Naive thymus-derived CD4-positive, alpha-beta T cell (primary cell): Measurements from ENCODE around the gene PMM1. TPM values are rescaled to one million over a fixed set of nuclear protein-coding genes. Genes with fewer than 3 reads are reported as not detected.

Experiments
- ATAC-seq: fragments of 150-1000 bp; cut with Tn5 transposase; 2 replicates; pipeline ENCODE4 v1.10.0; 2021; ENCODE audit warnings: mild to moderate bottlenecking, moderate library complexity
- CTCF ChIA-PET: fragments of 350-600 bp; sonication (Branson Sonifier 250); formaldehyde crosslinking; loops from one replicate; lab custom pipeline; 2021; ENCODE audit warnings: antibody characterized with exemption; lab: Charles Lee
- POLR2A ChIA-PET: fragments of 350-600 bp; sonication (Branson Sonifier 250); formaldehyde crosslinking; loops from one replicate; lab custom pipeline; 2021; ENCODE audit warnings: antibody characterized with exemption, inconsistent platforms; lab: Charles Lee
- DNase-seq, 9 donors: peaks; one replicate each; pipeline versions ENCODE4 v3.0.0 to v3.0.0-alpha.2; 2020 to 2022; ENCODE audit warnings: mixed read lengths in 1 of 9
- H3K27ac ChIP-seq: one replicate; pipeline ENCODE4 v1.7.0; 2013; ENCODE audit warnings: mild to moderate bottlenecking, low read depth, low read length, moderate library complexity
- H3K27me3 ChIP-seq, 2 donors: one replicate each; pipeline ENCODE4 v1.7.0; 2013; ENCODE audit warnings: low read length in 2 of 2, mild to moderate bottlenecking in 2 of 2, moderate library complexity in 2 of 2; ENCODE audit not compliant: control insufficient read depth in 2 of 2, insufficient read depth in 2 of 2
- H3K36me3 ChIP-seq, 3 experiments: 1 replicate in 2 of 3; 2 replicates in 1 of 3; pipeline ENCODE4 v1.7.0; 2013; ENCODE audit warnings: low read length in 3 of 3, mild to moderate bottlenecking in 3 of 3, moderate library complexity in 1 of 3; ENCODE audit not compliant: insufficient read depth in 3 of 3, control insufficient read depth in 2 of 3
- H3K4me1 ChIP-seq, 2 donors: one replicate each; pipeline ENCODE4 v1.7.0; 2013; ENCODE audit warnings: low read length in 2 of 2, mild to moderate bottlenecking in 2 of 2, moderate library complexity in 1 of 2; ENCODE audit not compliant: control insufficient read depth in 2 of 2, insufficient read depth in 2 of 2
- H3K4me3 ChIP-seq: 2 replicates; pipeline ENCODE4 v1.7.0; 2013; ENCODE audit warnings: mild to moderate bottlenecking, low read length
- H3K9me3 ChIP-seq, 3 experiments: 1 replicate in 2 of 3; 2 replicates in 1 of 3; pipeline ENCODE4 v1.7.0; 2013; ENCODE audit warnings: low read length in 3 of 3; ENCODE audit not compliant: control insufficient read depth in 2 of 3
- H3K27ac Mint-ChIP-seq, 9 donors: one replicate each; pipeline ENCODE4 v1.8.0; 2020 to 2022; ENCODE audit warnings: mixed read lengths in 9 of 9, mild to moderate bottlenecking in 8 of 9, moderate library complexity in 5 of 9, inconsistent platforms in 2 of 9
- H3K27me3 Mint-ChIP-seq, 5 donors: one replicate each; pipeline ENCODE4 v1.8.0; 2021 to 2022; ENCODE audit warnings: mixed read lengths in 5 of 5, mild to moderate bottlenecking in 1 of 5
- H3K36me3 Mint-ChIP-seq, 5 donors: one replicate each; pipeline ENCODE4 v1.8.0; 2020 to 2022; ENCODE audit warnings: mixed read lengths in 5 of 5, mild to moderate bottlenecking in 3 of 5, inconsistent platforms in 1 of 5
- H3K4me1 Mint-ChIP-seq, 7 donors: one replicate each; pipeline ENCODE4 v1.8.0; 2020 to 2022; ENCODE audit warnings: mixed read lengths in 7 of 7, mild to moderate bottlenecking in 3 of 7, inconsistent platforms in 1 of 7
- H3K4me3 Mint-ChIP-seq, 10 donors: one replicate each; pipeline ENCODE4 v1.8.0; 2020 to 2022; ENCODE audit warnings: mild to moderate bottlenecking in 10 of 10, mixed read lengths in 10 of 10, moderate library complexity in 6 of 10, inconsistent platforms in 2 of 10
- H3K9me3 Mint-ChIP-seq, 11 donors: one replicate each; pipeline ENCODE4 v1.8.0; 2020 to 2022; ENCODE audit warnings: mixed read lengths in 11 of 11, mild to moderate bottlenecking in 4 of 11, inconsistent platforms in 1 of 11, moderate library complexity in 1 of 11
- intact Hi-C, 2 donors: fragments of 100-400 bp; cut with micrococcal nuclease; formaldehyde crosslinking; loops; one replicate each; pipeline ENCODE4 v1.15.1; 2023
- polyA plus RNA-seq, 2 donors: library from polyadenylated mRNA; unstranded; fragments of 300-500 nt; fragmentation: Illumina TruSeq; gene quantifications; one replicate each; pipeline ENCODE4 v1.2.3, GENCODE V29; 2021
- total RNA-seq, 6 experiments: library from RNA in 5 of 6; stranded (reverse) in 5 of 6; gene quantifications; 1 replicate in 5 of 6; 2 replicates in 1 of 6; pipeline ENCODE4 v1.2.3 and lab custom pipeline; 2021 to 2026

Gene PMM1
- total and polyA plus RNA-seq, 7 experiments from 2014 or later, result 22.5 to 42.8 (median 30.0) TPM

- DNase-seq, result peak; percentile 19 to 54 (median 33)
- POLR2A ChIA-PET, result interaction anchor here (0.5 to 3.7 kb wide), 8 partner anchors 22 to 339 kb away, joined by 3 to 30 read pairs (median 4); partner anchors contain the start of genes CCDC134, PMM1 and SNU13
- Histone ChIP-seq H3K4me3 (peak overlapping the region; percentile 99), H3K9me3 (no peaks in the 10 kb centered on the region), H3K36me3 (peaks cover 0 to 26% (median 0%) of the 10 kb centered on the region in 3 experiments), H3K4me1 (peaks cover 18 to 20% of the 10 kb centered on the region in 2 donors), H3K27ac (peak overlapping the region; percentile 99), H3K27me3 (no peaks in the 10 kb centered on the region)
- peaks cover 0 to 14% (median 8%) of the 10 kb centered on the region in 5 donors for H3K36me3 Mint-ChIP-seq
- H3K4me1 Mint-ChIP-seq, result peaks cover 22 to 60% (median 44%) of the 10 kb centered on the region in 7 donors
- H3K27me3 Mint-ChIP-seq, result peaks cover 0 to 3% (median 0%) of the 10 kb centered on the region in 5 donors
- H3K27ac Mint-ChIP-seq, result peak overlapping the region; percentile 95 to 100 (median 99)
- intact Hi-C loops, result loop anchor here (1.0 to 5.0 kb wide), 4 partner anchors 16 to 413 kb away; partner anchors contain the start of genes L3MBTL2 (in 1 of the 2), SNU13 (in 1 of the 2) and ZC3H7B (in 1 of the 2)
- H3K9me3 Mint-ChIP-seq, result peaks cover 0 to 2% (median 0%) of the 10 kb centered on the region in 11 donors
- CTCF ChIA-PET, result interaction anchor here (1.4 to 1.5 kb wide), 2 partner anchors 46 to 217 kb away, joined by 3 to 4 read pairs; no protein-coding TSS in a partner anchor
- no peak for ATAC-seq
- peak overlapping the region; percentile 93 to 99 (median 97) for H3K4me3 Mint-ChIP-seq
Measured at GRCh38 chr22:41619979-41620588, 30.4 kb upstream of the PMM1 start.

- Mint-ChIP-seq H3K4me1 (peaks cover 6 to 38% (median 17%) of the 10 kb centered on the region in 7 donors), H3K36me3 (peaks cover 0 to 7% (median 2%) of the 10 kb centered on the region in 5 donors), H3K27me3 (peaks cover 0 to under 1% (median 0%) of the 10 kb centered on the region in 5 donors), H3K27ac (peak overlapping the region in 1 of 9 donors; percentile 26), H3K4me3 (no peak overlapping the region), H3K9me3 (no peaks in the 10 kb centered on the region)
- no peaks in the 10 kb centered on the region for H3K36me3 ChIP-seq
- H3K27me3 ChIP-seq, result no peaks in the 10 kb centered on the region
- H3K4me3 ChIP-seq, result no peak overlapping the region
- intact Hi-C loops, result no loop called here
- CTCF ChIA-PET, result no interaction called here
- no peak for DNase-seq
- POLR2A ChIA-PET, result no interaction called here
- H3K9me3 ChIP-seq, result no peaks in the 10 kb centered on the region
- no peaks in the 10 kb centered on the region for H3K4me1 ChIP-seq
- no peak overlapping the region for H3K27ac ChIP-seq
- ATAC-seq, result no peak
Measured at GRCh38 chr22:41613456-41613855, 23.8 kb upstream of the PMM1 start.

- Mint-ChIP-seq H3K4me1 (peaks cover under 1 to 31% (median 12%) of the 10 kb centered on the region in 7 donors), H3K27me3 (peaks cover 0 to 2% (median 0%) of the 10 kb centered on the region in 5 donors), H3K9me3 (no peaks in the 10 kb centered on the region), H3K27ac (no peak overlapping the region), H3K4me3 (no peak overlapping the region), H3K36me3 (peaks cover 0 to 7% (median 3%) of the 10 kb centered on the region in 5 donors)
- H3K27ac ChIP-seq, result no peak overlapping the region
- ATAC-seq (no peak), DNase-seq (no peak)
- H3K4me1 ChIP-seq, result no peaks in the 10 kb centered on the region
- H3K9me3 ChIP-seq, result no peaks in the 10 kb centered on the region
- H3K4me3 ChIP-seq, result no peak overlapping the region
- no peaks in the 10 kb centered on the region for H3K27me3 ChIP-seq
- H3K36me3 ChIP-seq, result no peaks in the 10 kb centered on the region
- intact Hi-C loops, result no loop called here
- ChIA-PET CTCF (interaction anchor here (0.7 kb wide), 1 partner anchor 395 kb away, joined by 9 read pairs; no protein-coding TSS in a partner anchor), POLR2A (no interaction called here)
Measured at GRCh38 chr22:41612603-41613306, 23.1 kb upstream of the PMM1 start.

GRCh38 chr22:41608386-41608785, 18.7 kb upstream of the PMM1 start:
- no peaks in the 10 kb centered on the region for H3K9me3 Mint-ChIP-seq
- Histone ChIP-seq H3K4me3 (no peak overlapping the region), H3K9me3 (no peaks in the 10 kb centered on the region), H3K36me3 (peaks cover 0 to 24% (median 0%) of the 10 kb centered on the region in 3 experiments), H3K4me1 (peaks cover 0 to 12% of the 10 kb centered on the region in 2 donors), H3K27ac (no peak overlapping the region), H3K27me3 (no peaks in the 10 kb centered on the region)
- H3K4me1 Mint-ChIP-seq, result peaks cover 5 to 28% (median 13%) of the 10 kb centered on the region in 7 donors
- ChIA-PET POLR2A (interaction anchor here (1.0 kb wide), 1 partner anchor 8 kb away, joined by 3 read pairs; no protein-coding TSS in a partner anchor), CTCF (no interaction called here)
- no peak for ATAC-seq
- peaks cover 0 to 8% (median 0%) of the 10 kb centered on the region in 5 donors for H3K27me3 Mint-ChIP-seq
- no peak overlapping the region for H3K27ac Mint-ChIP-seq
- DNase-seq, result no peak
- intact Hi-C loops, result no loop called here
- peaks cover 6 to 38% (median 11%) of the 10 kb centered on the region in 5 donors for H3K36me3 Mint-ChIP-seq
- H3K4me3 Mint-ChIP-seq, result no peak overlapping the region

GRCh38 chr22:41603873-41604332, 14.3 kb upstream of the PMM1 start:
- ChIA-PET POLR2A (interaction anchor here (0.8 to 0.9 kb wide), 3 partner anchors 14 to 38 kb away, joined by 3 to 4 read pairs (median 3); partner anchors contain the start of gene PMM1), CTCF (interaction anchor here (1.1 kb wide), 1 partner anchor 201 kb away, joined by 3 read pairs; no protein-coding TSS in a partner anchor)
- H3K27me3 ChIP-seq, result no peaks in the 10 kb centered on the region
- Mint-ChIP-seq H3K36me3 (peaks cover 17 to 56% (median 19%) of the 10 kb centered on the region in 5 donors), H3K27me3 (peaks cover 0 to 11% (median 0%) of the 10 kb centered on the region in 5 donors), H3K4me1 (peaks cover 13 to 37% (median 21%) of the 10 kb centered on the region in 7 donors), H3K4me3 (peak overlapping the region in 1 of 10 donors; percentile 17), H3K27ac (peak overlapping the region in 8 of 9 donors; percentile 18 to 73 (median 47)), H3K9me3 (no peaks in the 10 kb centered on the region)
- H3K4me3 ChIP-seq, result no peak overlapping the region
- H3K4me1 ChIP-seq, result peaks cover 0 to 19% of the 10 kb centered on the region in 2 donors
- H3K36me3 ChIP-seq, result peaks cover 0 to 56% (median 0%) of the 10 kb centered on the region in 3 experiments
- no peaks in the 10 kb centered on the region for H3K9me3 ChIP-seq
- peak in 8 of 9 donors; percentile 12 to 68 (median 36) for DNase-seq
- ATAC-seq, result peak; percentile 96
- intact Hi-C loops, result loop anchor here in 1 of 2 donors (1.0 to 2.0 kb wide), 2 partner anchors 15 kb away; partner anchors contain the start of gene PMM1
- no peak overlapping the region for H3K27ac ChIP-seq

- Histone ChIP-seq H3K4me3 (no peak overlapping the region), H3K27me3 (no peaks in the 10 kb centered on the region), H3K4me1 (peaks cover 0 to 19% of the 10 kb centered on the region in 2 donors), H3K27ac (no peak overlapping the region), H3K9me3 (no peaks in the 10 kb centered on the region), H3K36me3 (peaks cover 0 to 42% (median 0%) of the 10 kb centered on the region in 3 experiments)
- ChIA-PET POLR2A (no interaction called here), CTCF (no interaction called here)
- Mint-ChIP-seq H3K36me3 (peaks cover 11 to 44% (median 19%) of the 10 kb centered on the region in 5 donors), H3K9me3 (no peaks in the 10 kb centered on the region), H3K4me1 (peaks cover 13 to 37% (median 21%) of the 10 kb centered on the region in 7 donors), H3K27ac (no peak overlapping the region), H3K4me3 (no peak overlapping the region), H3K27me3 (peaks cover 0 to 9% (median 0%) of the 10 kb centered on the region in 5 donors)
- ATAC-seq, result no peak
- DNase-seq, result no peak
- intact Hi-C loops, result no loop called here
Measured at GRCh38 chr22:41600976-41601375, 11.3 kb upstream of the PMM1 start.
